ENCODE measurements around the gene ADARB2. TPM values are rescaled to one million over a fixed set of nuclear protein-coding genes. Genes with fewer than 3 reads are reported as not detected.
A peak's percentile ranks its signal among the peaks of the same experiment; 100 is the strongest.

ADARB2 gene
- polyA plus RNA-seq, 3 donors: not detected

DNA sequence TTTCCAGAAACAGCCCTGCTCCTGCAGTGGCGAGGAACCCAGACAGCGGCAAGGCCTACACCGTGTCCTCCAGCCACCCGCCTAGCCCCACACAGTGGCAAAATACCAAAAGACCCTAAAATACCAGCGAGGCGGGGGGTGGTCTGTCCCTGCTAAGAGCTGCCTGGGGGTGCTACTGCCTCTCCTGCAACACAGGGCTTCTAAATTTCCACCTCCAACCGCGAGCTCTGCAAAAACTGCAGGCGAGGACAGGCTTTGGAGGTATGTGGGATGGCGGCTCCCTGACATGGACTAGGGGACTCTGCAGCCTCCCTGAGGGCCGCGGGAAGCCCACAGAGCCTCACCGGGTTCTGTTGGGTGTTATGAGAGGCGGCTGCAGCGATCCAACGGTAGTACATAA lies 558.8 kb downstream of the ADARB2 start:
- intact Hi-C loops (cut with micrococcal nuclease): no loop called here
- Mint-ChIP-seq H3K4me1 (no peaks in the 10 kb centered on the region), H3K4me3 (no peak overlapping the region), H3K9me3 (no peaks in the 10 kb centered on the region), H3K27ac (peak overlapping the region in 1 of 7 donors; percentile 42), H3K36me3 (no peaks in the 10 kb centered on the region), H3K27me3 (ENCODE audit: low read depth in 3 of 3) (peaks cover 3 to 4% (median 4%) of the 10 kb centered on the region in 3 donors)
- 91% methylated on average over 12 of the region's 16 CpGs for WGBS (ENCODE audit: insufficient coverage)
- no peaks in the 10 kb centered on the region for H3K4me1 ChIP-seq (ENCODE audit: control insufficient read depth in 1 of 2, insufficient read depth in 2 of 2, low read length in 2 of 2)
- H3K4me2 ChIP-seq (replicated peaks; ENCODE audit: extremely low read depth, low read length, poor library complexity, severe bottlenecking): no peak overlapping the region
- TF ChIP-seq, protein P1, sequence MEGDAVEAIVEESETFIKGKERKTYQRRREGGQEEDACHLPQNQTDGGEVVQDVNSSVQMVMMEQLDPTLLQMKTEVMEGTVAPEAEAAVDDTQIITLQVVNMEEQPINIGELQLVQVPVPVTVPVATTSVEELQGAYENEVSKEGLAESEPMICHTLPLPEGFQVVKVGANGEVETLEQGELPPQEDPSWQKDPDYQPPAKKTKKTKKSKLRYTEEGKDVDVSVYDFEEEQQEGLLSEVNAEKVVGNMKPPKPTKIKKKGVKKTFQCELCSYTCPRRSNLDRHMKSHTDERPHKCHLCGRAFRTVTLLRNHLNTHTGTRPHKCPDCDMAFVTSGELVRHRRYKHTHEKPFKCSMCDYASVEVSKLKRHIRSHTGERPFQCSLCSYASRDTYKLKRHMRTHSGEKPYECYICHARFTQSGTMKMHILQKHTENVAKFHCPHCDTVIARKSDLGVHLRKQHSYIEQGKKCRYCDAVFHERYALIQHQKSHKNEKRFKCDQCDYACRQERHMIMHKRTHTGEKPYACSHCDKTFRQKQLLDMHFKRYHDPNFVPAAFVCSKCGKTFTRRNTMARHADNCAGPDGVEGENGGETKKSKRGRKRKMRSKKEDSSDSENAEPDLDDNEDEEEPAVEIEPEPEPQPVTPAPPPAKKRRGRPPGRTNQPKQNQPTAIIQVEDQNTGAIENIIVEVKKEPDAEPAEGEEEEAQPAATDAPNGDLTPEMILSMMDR (IDR thresholded peaks at IDR 0.05): no peak
- H3K79me2 ChIP-seq (ENCODE audit: insufficient read depth, low read length): no peaks in the 10 kb centered on the region
- DNase-seq: no peak
- H3K9me3 ChIP-seq (replicated peaks in 1 of 2; ENCODE audit: control insufficient read depth in 1 of 2, insufficient read depth in 1 of 2, low read length in 2 of 2): no peaks in the 10 kb centered on the region
- H3K36me3 ChIP-seq (replicated peaks in 1 of 2; ENCODE audit: control insufficient read depth in 1 of 2, insufficient read depth in 2 of 2, low read length in 2 of 2): no peaks in the 10 kb centered on the region
- no peak overlapping the region for H3K27ac ChIP-seq (ENCODE audit: low read depth in 1 of 2, low read length in 2 of 2)
- no peaks in the 10 kb centered on the region for H4K20me1 ChIP-seq (ENCODE audit: insufficient read depth, low read length)
- no peaks in the 10 kb centered on the region for H3K27me3 ChIP-seq (ENCODE audit: control insufficient read depth in 2 of 2, insufficient read depth in 2 of 2, low read length in 2 of 2)
- no peak overlapping the region for H3K9ac ChIP-seq (ENCODE audit: insufficient read depth, low read length, poor library complexity, severe bottlenecking)
- H3K4me3 ChIP-seq (replicated peaks in 1 of 3; ENCODE audit: low read depth in 2 of 3, low read length in 3 of 3): no peak overlapping the region
- H2AFZ ChIP-seq (ENCODE audit: insufficient read depth, low read depth, low read length, poor library complexity, severe bottlenecking): no peak overlapping the region

DNA sequence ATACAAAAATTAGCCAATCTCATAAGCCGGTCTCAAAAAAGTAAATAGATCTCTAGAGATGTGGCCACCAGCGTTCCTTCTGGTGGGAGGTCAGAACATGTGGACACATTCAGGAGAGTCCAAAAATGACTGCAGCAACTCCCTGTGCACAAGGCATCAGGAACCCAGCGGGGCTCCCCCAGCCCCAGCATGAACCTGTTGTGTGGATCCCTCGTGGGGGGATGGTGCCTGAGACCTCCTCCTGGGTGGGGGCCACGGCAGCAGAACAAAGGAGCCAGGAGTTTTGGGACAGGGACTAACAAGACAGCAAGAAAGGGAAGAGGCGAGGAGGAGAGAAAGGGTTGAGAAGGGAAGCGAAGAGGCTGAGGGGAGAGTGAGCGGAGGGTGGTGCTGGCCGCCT lies 559.4 kb downstream of the ADARB2 start:
- TF ChIP-seq, protein P1 (IDR thresholded peaks at IDR 0.05): no peak
- WGBS (ENCODE audit: insufficient coverage): no CpG with 5 or more reads among the region's 9 CpGs

More for the DNA sequence above, 559.4 kb downstream of the ADARB2 start:
- Histone ChIP-seq H3K79me2 (ENCODE audit: insufficient read depth, low read length) (no peaks in the 10 kb centered on the region), H3K4me1 (ENCODE audit: control insufficient read depth in 1 of 2, insufficient read depth in 2 of 2, low read length in 2 of 2) (no peaks in the 10 kb centered on the region), H3K9ac (ENCODE audit: insufficient read depth, low read length, poor library complexity, severe bottlenecking) (no peak overlapping the region), H3K27me3 (ENCODE audit: control insufficient read depth in 2 of 2, insufficient read depth in 2 of 2, low read length in 2 of 2) (no peaks in the 10 kb centered on the region), H3K27ac (ENCODE audit: low read depth in 1 of 2, low read length in 2 of 2) (no peak overlapping the region), H3K9me3 (replicated peaks in 1 of 2; ENCODE audit: control insufficient read depth in 1 of 2, insufficient read depth in 1 of 2, low read length in 2 of 2) (no peaks in the 10 kb centered on the region), H4K20me1 (ENCODE audit: insufficient read depth, low read length) (no peaks in the 10 kb centered on the region), H2AFZ (ENCODE audit: insufficient read depth, low read depth, low read length, poor library complexity, severe bottlenecking) (no peak overlapping the region), H3K36me3 (replicated peaks in 1 of 2; ENCODE audit: control insufficient read depth in 1 of 2, insufficient read depth in 2 of 2, low read length in 2 of 2) (no peaks in the 10 kb centered on the region), H3K4me2 (replicated peaks; ENCODE audit: extremely low read depth, low read length, poor library complexity, severe bottlenecking) (no peak overlapping the region), H3K4me3 (replicated peaks in 1 of 3; ENCODE audit: low read depth in 2 of 3, low read length in 3 of 3) (no peak overlapping the region)
- Mint-ChIP-seq H3K27me3 (ENCODE audit: low read depth in 3 of 3) (peaks cover 3 to 4% (median 4%) of the 10 kb centered on the region in 3 donors), H3K9me3 (no peaks in the 10 kb centered on the region), H3K36me3 (no peaks in the 10 kb centered on the region), H3K27ac (no peak overlapping the region), H3K4me1 (no peaks in the 10 kb centered on the region), H3K4me3 (no peak overlapping the region)
- intact Hi-C loops (cut with micrococcal nuclease): no loop called here
- no peak for DNase-seq
